ENCODE data around the gene LSG1.

Gene LSG1

DNA sequence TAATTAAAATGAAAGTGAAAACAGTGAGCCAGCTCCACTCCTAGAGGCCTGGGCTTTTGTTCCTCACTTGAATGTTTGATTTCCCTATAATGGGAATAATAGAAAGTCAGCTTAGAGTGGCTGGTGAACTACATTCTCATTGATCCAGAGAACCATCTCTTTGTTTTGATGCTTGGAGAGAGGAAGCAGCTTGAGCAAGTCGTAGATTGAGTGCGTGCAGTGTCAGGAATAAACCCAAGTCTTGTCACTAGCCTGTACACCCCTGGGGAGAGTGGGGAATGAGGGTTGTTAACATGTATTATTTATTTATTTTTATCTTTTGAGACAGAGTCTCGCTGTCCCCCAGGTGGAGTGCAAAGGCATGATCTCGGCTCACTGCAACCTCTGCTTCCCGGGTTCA is 885 bp upstream of the LSG1 start:
- DNase-seq (ENCODE audit: extremely low read depth, low read depth), result no peak
- no peak for TF ChIP-seq CTCF (IDR thresholded peaks at IDR 0.05; ENCODE audit: low read depth, low read length)

- no peak for DNase-seq (ENCODE audit: extremely low read depth, low read depth)
- TF ChIP-seq CTCF (IDR thresholded peaks at IDR 0.05; ENCODE audit: low read depth, low read length), result peak; percentile 48
Measured at GRCh38 chr3:194671511-194671899, 486 bp downstream of the LSG1 start.

GRCh38 chr3:194667363-194667762 is 4.6 kb downstream of the LSG1 start:
- no peak for TF ChIP-seq CTCF (IDR thresholded peaks at IDR 0.05; ENCODE audit: low read depth, low read length)
- DNase-seq (ENCODE audit: extremely low read depth, low read depth), result no peak

- no peak for DNase-seq (ENCODE audit: extremely low read depth, low read depth)
- no peak for TF ChIP-seq CTCF (IDR thresholded peaks at IDR 0.05; ENCODE audit: low read depth, low read length)
Measured at GRCh38 chr3:194664857-194665256, 7.1 kb downstream of the LSG1 start.

DNA sequence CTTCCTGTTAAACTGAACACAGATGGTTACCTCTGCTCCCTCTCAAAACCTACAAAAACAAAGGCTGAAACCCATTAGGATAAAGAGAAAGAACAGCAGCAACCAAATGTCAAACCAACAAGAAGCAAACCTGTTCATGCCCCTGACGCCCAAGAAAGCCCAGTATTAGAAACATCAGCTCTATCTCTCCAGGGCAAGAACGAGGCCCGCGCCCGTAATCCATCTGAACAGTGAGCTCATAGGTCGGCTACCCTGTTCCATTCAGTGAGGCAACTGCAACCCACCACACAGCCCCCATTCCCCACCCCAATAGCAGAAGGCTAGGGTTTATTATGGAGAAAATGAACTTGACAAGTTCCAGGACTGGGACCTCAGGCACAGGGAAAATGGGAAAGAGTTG is 10.0 kb downstream of the LSG1 start:
- no peak for TF ChIP-seq CTCF (IDR thresholded peaks at IDR 0.05; ENCODE audit: low read depth, low read length)
- DNase-seq (ENCODE audit: extremely low read depth, low read depth), result no peak

- DNase-seq (ENCODE audit: extremely low read depth, low read depth), result no peak
- no peak for TF ChIP-seq CTCF (IDR thresholded peaks at IDR 0.05; ENCODE audit: low read depth, low read length)
Measured at GRCh38 chr3:194661374-194661773, 10.6 kb downstream of the LSG1 start.

- no peak for DNase-seq (ENCODE audit: extremely low read depth, low read depth)
- TF ChIP-seq CTCF (IDR thresholded peaks at IDR 0.05; ENCODE audit: low read depth, low read length), result no peak
Measured at GRCh38 chr3:194659778-194660177, 12.2 kb downstream of the LSG1 start.

Data from AG09319 (cell line).